Kidney glomerular epithelial cell (primary cell): ENCODE measurements around the gene THOC6.

ENCODE experiments used
- DNase-seq: peaks from one replicate; lab custom pipeline; 2025; lab: John Stamatoyannopoulos, UW

Gene THOC6

DNA sequence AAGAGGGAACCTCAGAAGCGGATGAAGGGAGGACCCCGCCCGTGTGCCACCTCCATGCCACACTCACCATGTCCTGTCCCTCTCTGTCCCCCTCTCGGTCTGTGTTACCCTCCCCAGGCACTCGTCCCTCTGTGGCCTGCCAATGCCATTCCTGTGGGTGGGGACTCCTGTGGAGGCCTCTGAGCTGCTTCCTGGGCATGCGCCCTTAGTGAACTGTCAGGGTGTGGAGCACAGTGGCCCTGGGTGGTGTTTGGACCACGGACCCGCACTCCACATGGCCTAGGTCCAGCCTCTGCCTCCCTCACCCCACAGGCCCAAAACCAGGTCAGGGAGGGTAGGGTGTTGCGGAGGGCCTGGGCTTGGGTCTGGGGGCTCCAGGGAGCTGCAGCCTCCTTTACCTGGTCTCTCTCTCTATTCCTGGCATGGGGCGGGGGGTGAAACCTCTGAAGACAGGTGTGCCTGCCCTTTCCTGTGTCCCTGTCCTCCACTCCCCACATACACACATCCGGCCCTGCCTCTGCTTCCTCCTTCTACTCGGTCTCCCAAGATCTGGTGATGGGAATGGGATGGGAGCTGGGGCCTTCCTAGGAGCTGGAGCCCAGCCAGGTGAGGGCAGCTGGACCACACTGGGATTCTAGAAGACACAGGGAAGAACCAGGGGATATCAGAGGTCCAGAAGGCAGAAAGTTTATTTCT is 32.1 kb upstream of the THOC6 start:
- DNase-seq = no peak

DNA sequence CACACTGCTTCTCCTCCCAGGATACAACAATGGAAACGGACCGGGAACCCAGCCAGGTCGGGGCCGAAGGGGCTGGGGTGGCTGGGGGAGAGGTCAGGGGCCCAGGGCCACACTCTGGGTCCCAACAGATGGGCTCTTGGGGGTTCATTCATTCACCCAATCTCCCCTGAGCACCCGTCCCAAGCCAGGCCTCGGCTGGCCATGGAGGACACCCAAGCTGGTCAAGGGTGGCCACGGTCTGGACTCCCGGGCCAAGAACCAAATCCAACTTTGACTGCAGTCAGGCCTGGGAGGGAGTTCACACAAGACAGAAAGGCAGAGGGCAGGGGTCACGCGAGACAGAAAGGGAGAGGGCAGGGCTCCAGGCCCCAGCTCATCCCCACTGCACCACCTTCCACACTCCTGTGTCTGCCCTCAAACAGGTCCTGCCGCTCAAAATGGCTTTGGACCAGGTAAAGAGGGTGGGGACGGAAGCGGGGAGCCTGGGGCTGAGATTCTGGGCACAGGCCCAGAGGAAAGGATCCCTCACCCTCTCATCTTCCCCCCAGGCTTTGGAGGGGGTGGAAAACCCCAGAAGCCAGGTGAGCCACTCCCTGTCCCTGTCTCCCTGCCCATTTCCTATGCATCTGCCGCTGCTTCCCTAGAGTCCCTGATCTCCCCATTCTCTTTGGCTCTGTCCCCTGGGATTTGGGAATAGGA is 31.3 kb upstream of the THOC6 start:
- DNase-seq = no peak

- no peak for DNase-seq
Measured at GRCh38 chr16:2996298-2996697, 27.5 kb upstream of the THOC6 start.

- no peak for DNase-seq
Measured at GRCh38 chr16:2999929-3000328, 23.9 kb upstream of the THOC6 start.

DNA sequence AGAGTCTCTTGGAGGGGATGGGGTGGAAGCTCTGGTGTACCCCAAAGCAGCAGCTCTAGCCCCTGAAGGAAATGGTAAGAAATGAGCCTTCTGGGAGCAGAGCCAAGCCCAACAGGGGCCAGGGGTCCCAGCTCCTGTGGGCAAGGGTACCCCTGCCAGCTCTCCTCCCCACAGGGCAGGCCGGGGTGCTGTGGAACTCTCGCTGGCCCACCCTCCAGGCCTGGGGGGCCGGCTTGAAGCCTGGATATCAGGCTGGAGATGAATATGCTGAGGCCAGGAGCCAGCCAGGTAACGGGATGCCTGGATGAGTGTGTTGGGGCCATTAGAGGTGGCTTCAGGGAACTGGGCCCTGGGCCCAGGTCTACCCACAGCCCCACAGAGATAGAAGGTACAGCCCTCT is 23.3 kb upstream of the THOC6 start:
- DNase-seq = no peak

GRCh38 chr16:3001316-3001715 is 22.5 kb upstream of the THOC6 start:
- DNase-seq = no peak

GRCh38 chr16:3003582-3004270 is 20.1 kb upstream of the THOC6 start:
- peak; percentile 97 for DNase-seq

- no peak for DNase-seq
Measured at GRCh38 chr16:3004319-3004718, 19.5 kb upstream of the THOC6 start.

- no peak for DNase-seq
Measured at GRCh38 chr16:3004781-3005284, 19.0 kb upstream of the THOC6 start.

DNA sequence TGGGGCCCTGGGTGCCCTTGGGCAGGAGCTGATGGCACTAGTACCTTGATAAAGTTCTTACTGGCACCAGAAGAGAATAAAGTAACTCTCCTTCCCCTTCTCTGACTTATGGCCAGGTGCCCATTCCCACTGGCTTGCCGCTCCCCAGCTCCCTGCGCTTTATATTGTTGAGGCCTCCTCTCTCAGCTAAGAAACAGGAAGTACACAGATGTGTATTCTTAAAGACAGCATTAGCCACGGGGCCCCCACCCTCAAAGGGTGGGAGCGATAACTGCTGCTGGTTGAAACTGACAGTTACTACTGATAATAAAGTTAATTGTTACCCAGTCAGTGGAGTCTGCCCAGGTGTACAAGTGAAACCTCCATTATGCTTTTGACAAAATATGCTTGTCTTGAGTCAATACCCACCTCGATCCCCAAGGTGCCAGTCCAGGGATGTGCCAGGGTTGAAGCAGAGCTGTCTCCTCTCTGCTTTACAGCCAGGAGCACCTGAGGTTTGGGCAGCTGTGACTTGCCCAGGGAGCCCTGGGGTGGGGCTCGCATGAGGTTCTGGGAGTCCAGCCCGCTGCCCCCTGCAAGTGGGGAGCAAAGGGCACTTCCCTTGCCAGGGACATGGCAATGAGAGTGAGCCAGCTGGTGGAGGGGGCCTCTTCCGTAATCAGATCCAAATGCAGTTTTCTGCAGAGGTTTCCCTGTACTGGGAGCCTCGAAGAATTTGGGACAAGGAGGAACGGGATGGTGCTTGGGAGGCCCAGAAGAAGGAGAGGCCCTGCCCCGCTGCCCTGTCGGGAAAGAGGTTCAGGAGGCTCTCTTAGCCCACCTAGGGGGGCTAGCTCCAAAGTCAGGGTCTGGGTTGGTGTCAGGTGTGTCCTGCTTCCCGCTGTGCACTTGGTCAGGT is 16.5 kb upstream of the THOC6 start:
- no peak for DNase-seq

GRCh38 chr16:3007957-3008689 is 15.7 kb upstream of the THOC6 start:
- no peak for DNase-seq

GRCh38 chr16:3008690-3009037 is 15.2 kb upstream of the THOC6 start:
- DNase-seq = no peak

- DNase-seq = no peak
Measured at GRCh38 chr16:3009568-3010390, 14.1 kb upstream of the THOC6 start.

GRCh38 chr16:3010510-3010909 is 13.3 kb upstream of the THOC6 start:
- no peak for DNase-seq

DNA sequence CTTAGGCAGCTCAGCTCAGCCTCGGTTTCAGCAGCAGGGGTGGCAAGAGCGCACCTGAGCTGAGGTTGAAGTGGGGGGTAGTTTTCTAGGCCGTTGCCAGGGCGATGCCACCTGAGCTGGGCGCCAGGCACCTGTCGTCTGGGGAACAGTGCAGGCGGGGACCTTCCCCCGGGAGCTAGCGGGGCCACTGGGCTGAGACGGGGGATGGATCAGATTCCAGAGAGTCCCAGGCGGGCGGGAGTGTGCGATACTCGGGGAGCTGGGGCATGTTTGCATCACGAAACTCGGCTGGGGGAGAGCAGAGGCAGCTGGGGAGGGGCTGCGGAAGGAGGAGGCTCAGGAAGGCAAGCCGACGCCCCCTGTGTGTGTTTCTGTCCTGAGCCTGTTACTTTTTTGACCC is 11.6 kb upstream of the THOC6 start:
- no peak for DNase-seq

- no peak for DNase-seq
Measured at GRCh38 chr16:3012828-3013420, 10.9 kb upstream of the THOC6 start, which contains the start of gene CLDN9. CLDN9 (plus strand) TSS chr16:3012923; CDS start chr16:3013363, 440 bp downstream.

- DNase-seq = no peak
Measured at GRCh38 chr16:3013491-3013951, 10.3 kb upstream of the THOC6 start.

GRCh38 chr16:3013998-3014690 is 9.7 kb upstream of the THOC6 start:
- DNase-seq = no peak

DNA sequence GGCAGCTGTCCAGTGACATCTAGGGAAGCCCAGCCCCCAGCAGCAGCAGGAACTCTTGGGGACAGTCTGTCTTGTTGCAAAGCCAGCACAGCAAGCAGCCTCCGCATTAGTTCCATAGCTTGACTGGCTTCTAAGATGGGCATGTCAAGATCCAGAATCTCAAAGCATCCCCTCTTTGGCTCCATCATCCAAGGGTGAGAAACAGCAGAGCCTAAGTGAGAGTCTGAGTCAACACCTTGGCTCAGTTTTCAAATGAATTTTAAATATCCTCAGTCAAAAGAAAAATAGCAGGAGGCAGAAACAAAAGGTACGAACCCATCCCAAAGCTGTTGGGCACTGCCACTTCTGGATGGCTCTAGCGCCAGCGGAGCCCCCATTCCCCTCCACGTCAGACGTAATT is 8.9 kb upstream of the THOC6 start:
- DNase-seq = no peak
